Keratinocyte (primary cell): Measurements from ENCODE around the gene STPG2. TPM values are rescaled to one million over a fixed set of nuclear protein-coding genes. Genes with fewer than 3 reads are reported as not detected.

Experiments
- DNase-seq: peaks from one replicate; pipeline ENCODE4 v3.0.0-alpha.2; 2011; ENCODE audit warnings: low read depth, missing footprints, low spot score
- FAIRE-seq: peaks from 2 replicates; lab custom pipeline; 2011; peaks lifted over from hg19 to GRCh38; lab: Jason Lieb, UNC
- H2AFZ ChIP-seq: 2 replicates; pipeline ENCODE4 v1.6.0; 2012; ENCODE audit warnings: low read length, control low read depth, inconsistent platforms; ENCODE audit not compliant: control insufficient read depth
- H3K27ac ChIP-seq: 2 replicates; pipeline ENCODE4 v1.5.1; 2011; ENCODE audit warnings: low read length; ENCODE audit not compliant: control insufficient read depth, insufficient read depth
- H3K27me3 ChIP-seq: 3 replicates; pipeline ENCODE4 v1.6.0; 2011; ENCODE audit warnings: low read length; ENCODE audit not compliant: control insufficient read depth, insufficient read depth; ENCODE audit errors: extremely low read depth
- H3K36me3 ChIP-seq, 2 experiments: 2 replicates in 1 of 2; 3 replicates in 1 of 2; pipeline ENCODE4 v1.5.1; 2011; ENCODE audit warnings: low read length in 2 of 2, mild to moderate bottlenecking in 1 of 2; ENCODE audit not compliant: control insufficient read depth in 2 of 2, insufficient read depth in 2 of 2; ENCODE audit errors: extremely low read depth in 1 of 2
- H3K4me1 ChIP-seq: 3 replicates; pipeline ENCODE4 v1.5.1; 2011; ENCODE audit warnings: low read length; ENCODE audit not compliant: control insufficient read depth, insufficient read depth; ENCODE audit errors: extremely low read depth
- H3K4me2 ChIP-seq: 3 replicates; pipeline ENCODE4 v1.6.0; 2011; ENCODE audit warnings: low read depth, low read length; ENCODE audit not compliant: control insufficient read depth, insufficient read depth; ENCODE audit errors: extremely low read depth
- H3K4me3 ChIP-seq, 3 experiments: fragments of 200-600 bp in 1 of 3; sonication (generic) in 1 of 3; 2 replicates in 2 of 3; 3 replicates in 1 of 3; pipeline ENCODE4 v1.5.1; 2011 to 2016; ENCODE audit warnings: low read length in 3 of 3, mild to moderate bottlenecking in 3 of 3, control low read depth in 2 of 3, inconsistent platforms in 1 of 3, low read depth in 1 of 3, mixed read lengths in 1 of 3, mixed run types in 1 of 3, moderate library complexity in 1 of 3; ENCODE audit not compliant: control insufficient read depth in 2 of 3, insufficient read depth in 2 of 3; ENCODE audit errors: extremely low read depth in 1 of 3
- H3K79me2 ChIP-seq: 2 replicates; pipeline ENCODE4 v1.6.0; 2012; ENCODE audit warnings: low read length; ENCODE audit not compliant: control insufficient read depth, insufficient read depth
- H3K9ac ChIP-seq: 3 replicates; pipeline ENCODE4 v1.6.0; 2011; ENCODE audit warnings: low read length; ENCODE audit not compliant: control insufficient read depth, insufficient read depth; ENCODE audit errors: extremely low read depth
- H3K9me1 ChIP-seq: 3 replicates; pipeline ENCODE4 v1.6.0; 2011; ENCODE audit warnings: low read length; ENCODE audit not compliant: control insufficient read depth, insufficient read depth; ENCODE audit errors: extremely low read depth
- H3K9me3 ChIP-seq: 2 replicates; pipeline ENCODE4 v1.5.1; 2012; ENCODE audit warnings: low read depth, low read length; ENCODE audit not compliant: control insufficient read depth
- H4K20me1 ChIP-seq: 3 replicates; pipeline ENCODE4 v1.6.0; 2011; ENCODE audit warnings: low read length; ENCODE audit not compliant: control insufficient read depth, insufficient read depth; ENCODE audit errors: extremely low read depth
- CTCF ChIP-seq, 3 experiments: IDR thresholded peaks in 1 of 3; conservative IDR thresholded peaks in 1 of 3; optimal IDR thresholded peaks in 1 of 3; 2 replicates in 2 of 3; 3 replicates in 1 of 3; pipeline versions ENCODE3 to v1.5.1; 2011; ENCODE audit warnings: low read length in 3 of 3, mild to moderate bottlenecking in 3 of 3, moderate library complexity in 2 of 3, control low read depth in 1 of 3, inconsistent platforms in 1 of 3; ENCODE audit not compliant: insufficient read depth in 2 of 3; ENCODE audit errors: extremely low read depth in 1 of 3
- EZH2 ChIP-seq: IDR thresholded peaks from one replicate; pipeline ENCODE4 v1.6.1; 2012; ENCODE audit warnings: inconsistent platforms, mild to moderate bottlenecking, low read length, moderate library complexity
- dilution Hi-C: fragments of 300-500 bp; cut with MboI; formaldehyde crosslinking; loops from one replicate; pipeline ENCODE4 v1.7.0; 2020; ENCODE audit warnings: low sequenced_read_pairs; ENCODE audit not compliant: extremely low pct_ligation_motif_present
- polyA plus RNA-seq, 5 experiments: library from polyadenylated mRNA; depleted of rRNA in 3 of 5; stranded (reverse) in 3 of 5; stranded (forward) in 1 of 5; unstranded in 1 of 5; fragments of >200 nt; gene quantifications; 1 replicate in 1 of 5; 2 replicates in 3 of 5; 3 replicates in 1 of 5; pipeline versions ENCODE4 v1.2.1 to v1.2.3, GENCODE V29; 2011 to 2012; ENCODE audit warnings: missing spikeins in 2 of 5, low read depth in 1 of 5, low replicate concordance in 1 of 5

STPG2 gene
- polyA plus RNA-seq, 1 donor (not counting 4 experiments of a cell fraction or from before 2014, with no cell fraction given) = 0.07 TPM

- Histone ChIP-seq H3K9ac (no peak overlapping the region), H3K4me2 (no peak overlapping the region), H3K9me3 (no peaks in the 10 kb centered on the region), H3K4me3 (no peak overlapping the region), H3K79me2 (no peaks in the 10 kb centered on the region), H3K36me3 (no peaks in the 10 kb centered on the region), H2AFZ (no peak overlapping the region), H3K9me1 (no peaks in the 10 kb centered on the region), H3K4me1 (no peaks in the 10 kb centered on the region), H3K27me3 (no peaks in the 10 kb centered on the region), H3K27ac (no peak overlapping the region), H4K20me1 (no peaks in the 10 kb centered on the region)
- FAIRE-seq = no peak
- dilution Hi-C loops = no loop called here
- DNase-seq = no peak
- TF ChIP-seq EZH2 = no peak
- no peak for TF ChIP-seq CTCF (optimal IDR thresholded peaks at IDR 0.05 in 1 of 3, IDR thresholded peaks at IDR 0.05 in 1 of 3, conservative IDR thresholded peaks at IDR 0.05 in 1 of 3; ENCODE audit: extremely low read depth in 1 of 3, insufficient read depth in 2 of 3, low read length in 3 of 3)
These were observed 192.4 kb downstream of the STPG2 start for GRCh38 chr4:97950836-97951235.

DNA sequence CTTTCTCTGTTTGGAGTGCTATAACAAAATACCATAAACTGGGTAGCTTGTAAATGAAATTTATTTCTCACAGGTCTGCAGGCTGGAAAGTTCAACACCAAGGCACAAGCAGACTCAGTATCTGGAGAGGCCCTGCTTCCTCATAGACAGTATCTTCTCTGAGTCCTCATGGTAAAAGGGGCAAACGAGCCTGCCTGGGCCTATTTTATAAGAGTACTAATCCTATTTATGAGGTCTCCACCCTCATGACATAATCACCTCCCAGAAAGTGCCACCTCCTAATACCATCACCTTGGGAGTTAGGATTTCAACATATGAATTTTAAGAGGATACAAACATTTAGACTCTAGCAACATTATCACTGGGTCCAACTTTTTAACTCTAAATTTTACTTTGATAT, 200.3 kb downstream of the STPG2 start:
- Histone ChIP-seq H2AFZ (no peak overlapping the region), H3K9me3 (peaks cover 6% of the 10 kb centered on the region), H3K27ac (peak overlapping the region; percentile 64), H3K79me2 (no peaks in the 10 kb centered on the region), H4K20me1 (no peaks in the 10 kb centered on the region), H3K27me3 (no peaks in the 10 kb centered on the region), H3K9me1 (no peaks in the 10 kb centered on the region), H3K4me1 (peaks cover 11% of the 10 kb centered on the region), H3K4me3 (no peak overlapping the region), H3K4me2 (peak overlapping the region; percentile 29), H3K9ac (no peak overlapping the region), H3K36me3 (no peaks in the 10 kb centered on the region)
- dilution Hi-C loops = no loop called here
- TF ChIP-seq CTCF (optimal IDR thresholded peaks at IDR 0.05 in 1 of 3, IDR thresholded peaks at IDR 0.05 in 1 of 3, conservative IDR thresholded peaks at IDR 0.05 in 1 of 3; ENCODE audit: extremely low read depth in 1 of 3, insufficient read depth in 2 of 3, low read length in 3 of 3) = no peak
- no peak for TF ChIP-seq EZH2
- DNase-seq (no peak), FAIRE-seq (no peak)
